ENCODE results near the gene HEXIM1.
A peak's percentile ranks its signal among the peaks of the same experiment; 100 is the strongest.

Gene HEXIM1

GRCh38 chr17:45170280-45170930 is 22.1 kb downstream of the HEXIM1 start:
- H3K4me3 ChIP-seq (ENCODE audit: low read length) = no peak overlapping the region
- TF ChIP-seq CTCF (conservative IDR thresholded peaks at IDR 0.05; ENCODE audit: low read depth, low read length) = no peak
- DNase-seq (ENCODE audit: low read depth) = no peak

- DNase-seq (ENCODE audit: low read depth) = no peak
- peak overlapping the region; percentile 23 for H3K4me3 ChIP-seq (ENCODE audit: low read length)
- no peak for TF ChIP-seq CTCF (conservative IDR thresholded peaks at IDR 0.05; ENCODE audit: low read depth, low read length)
Observed at GRCh38 chr17:45170931-45171337, 22.7 kb downstream of the HEXIM1 start.

GRCh38 chr17:45171338-45172231 is 23.3 kb downstream of the HEXIM1 start:
- no peak for DNase-seq (ENCODE audit: low read depth)
- H3K4me3 ChIP-seq (ENCODE audit: low read length) = peak overlapping the region; percentile 23
- no peak for TF ChIP-seq CTCF (conservative IDR thresholded peaks at IDR 0.05; ENCODE audit: low read depth, low read length)

GRCh38 chr17:45172232-45172540 is 23.9 kb downstream of the HEXIM1 start:
- no peak for DNase-seq (ENCODE audit: low read depth)
- H3K4me3 ChIP-seq (ENCODE audit: low read length) = peak overlapping the region; percentile 16
- no peak for TF ChIP-seq CTCF (conservative IDR thresholded peaks at IDR 0.05; ENCODE audit: low read depth, low read length)

- DNase-seq (ENCODE audit: low read depth) = no peak
- peak overlapping the region; percentile 16 for H3K4me3 ChIP-seq (ENCODE audit: low read length)
- TF ChIP-seq CTCF (conservative IDR thresholded peaks at IDR 0.05; ENCODE audit: low read depth, low read length) = no peak
Observed at GRCh38 chr17:45172541-45173286, 24.4 kb downstream of the HEXIM1 start.

GRCh38 chr17:45175759-45176115 is 27.5 kb downstream of the HEXIM1 start:
- H3K4me3 ChIP-seq (ENCODE audit: low read length) = no peak overlapping the region
- no peak for TF ChIP-seq CTCF (conservative IDR thresholded peaks at IDR 0.05; ENCODE audit: low read depth, low read length)
- no peak for DNase-seq (ENCODE audit: low read depth)

All from retinal pigment epithelial cell (primary cell).